ENCODE data around the gene SLITRK4.

- TF ChIP-seq EZH2 (IDR thresholded peaks at IDR 0.05; ENCODE audit: low read length, missing control alignments) = no peak
- no peak for TF ChIP-seq CTCF (conservative IDR thresholded peaks at IDR 0.05 in 1 of 2, IDR thresholded peaks at IDR 0.05 in 1 of 2; ENCODE audit: low read depth in 1 of 2, low read length in 2 of 2)
Measured at GRCh38 chrX:143615851-143616250, 20.1 kb downstream of the SLITRK4 start.
